NCI-H2227 (cell line): Measurements from ENCODE around the gene ZFPL1.

Experiments used
- DNase-seq: peaks from one replicate; lab custom pipeline; 2025; ENCODE audit not compliant: unreplicated experiment; lab: John Stamatoyannopoulos, UW

The ZFPL1 gene

GRCh38 chr11:65090628-65091027, 6.6 kb downstream of the ZFPL1 start:
- DNase-seq = no peak

GRCh38 chr11:65095427-65095826, 11.4 kb downstream of the ZFPL1 start:
- no peak for DNase-seq

- DNase-seq = peak; percentile 93
Measured at GRCh38 chr11:65095974-65096806, 12.2 kb downstream of the ZFPL1 start, which contains the start of gene VPS51. TSS of gene VPS51 (plus strand) at chr11:65096214. CDS start at chr11:65096251, 37 bp downstream.

GRCh38 chr11:65096926-65097325, 12.9 kb downstream of the ZFPL1 start:
- no peak for DNase-seq

- DNase-seq = no peak
Measured at GRCh38 chr11:65100674-65101350, 16.8 kb downstream of the ZFPL1 start.

GRCh38 chr11:65102142-65103095, 18.4 kb downstream of the ZFPL1 start:
- no peak for DNase-seq

GRCh38 chr11:65103476-65103875, 19.5 kb downstream of the ZFPL1 start:
- no peak for DNase-seq

- DNase-seq = no peak
Measured at GRCh38 chr11:65104628-65105027, 20.6 kb downstream of the ZFPL1 start.

GRCh38 chr11:65107078-65107477, 23.1 kb downstream of the ZFPL1 start:
- DNase-seq = no peak

- no peak for DNase-seq
Measured at GRCh38 chr11:65107751-65108468, 23.9 kb downstream of the ZFPL1 start.

- DNase-seq = no peak
Measured at GRCh38 chr11:65108469-65109123, 24.6 kb downstream of the ZFPL1 start.

- DNase-seq = no peak
Measured at GRCh38 chr11:65109231-65110198, 25.5 kb downstream of the ZFPL1 start.

GRCh38 chr11:65110354-65110861, 26.4 kb downstream of the ZFPL1 start:
- peak; percentile 94 for DNase-seq

GRCh38 chr11:65111159-65111743, 27.2 kb downstream of the ZFPL1 start:
- no peak for DNase-seq

GRCh38 chr11:65111744-65112545, 27.9 kb downstream of the ZFPL1 start, which contains the start of gene TM7SF2:
TSS of gene TM7SF2 (plus strand) at chr11:65111872. CDS start at chr11:65112016, 144 bp downstream.
- peak; percentile 98 for DNase-seq

- DNase-seq = peak; percentile 82
Measured at GRCh38 chr11:65112546-65113360, 28.7 kb downstream of the ZFPL1 start.
